HepG2 (cell line): ENCODE results near the gene ALK.

Experiments used
- NR3C1 ChIP-seq: sonication (generic); formaldehyde crosslinking; IDR thresholded peaks from 2 replicates; pipeline ENCODE4 v1.4.0; 2020; ENCODE audit warnings: missing genetic modification reagents
- TF ChIP-seq, protein P1 (sequence below): IDR thresholded peaks from 2 replicates; pipeline ENCODE4 v1.6.1; 2016; ENCODE audit warnings: low read depth

DNA sequence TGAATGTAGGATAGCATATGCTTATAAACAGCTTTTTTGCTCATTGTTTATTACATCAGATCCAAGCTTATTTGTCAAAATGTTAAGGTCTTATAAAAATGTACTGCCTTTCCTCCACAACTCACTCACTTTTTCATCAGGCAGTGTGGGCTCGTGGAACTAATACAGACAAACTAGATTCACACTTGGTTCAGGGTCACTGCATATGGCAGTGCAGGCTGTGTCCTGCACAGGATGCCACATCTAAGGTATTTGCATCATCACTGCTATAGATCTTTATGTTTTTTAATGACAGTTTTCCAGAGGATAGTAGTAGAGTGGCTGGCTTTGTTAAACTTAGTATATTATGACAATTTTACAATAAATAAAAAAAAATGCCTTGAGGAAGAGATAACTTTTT lies 425.2 kb downstream of the ALK start:
- TF ChIP-seq, protein P1, sequence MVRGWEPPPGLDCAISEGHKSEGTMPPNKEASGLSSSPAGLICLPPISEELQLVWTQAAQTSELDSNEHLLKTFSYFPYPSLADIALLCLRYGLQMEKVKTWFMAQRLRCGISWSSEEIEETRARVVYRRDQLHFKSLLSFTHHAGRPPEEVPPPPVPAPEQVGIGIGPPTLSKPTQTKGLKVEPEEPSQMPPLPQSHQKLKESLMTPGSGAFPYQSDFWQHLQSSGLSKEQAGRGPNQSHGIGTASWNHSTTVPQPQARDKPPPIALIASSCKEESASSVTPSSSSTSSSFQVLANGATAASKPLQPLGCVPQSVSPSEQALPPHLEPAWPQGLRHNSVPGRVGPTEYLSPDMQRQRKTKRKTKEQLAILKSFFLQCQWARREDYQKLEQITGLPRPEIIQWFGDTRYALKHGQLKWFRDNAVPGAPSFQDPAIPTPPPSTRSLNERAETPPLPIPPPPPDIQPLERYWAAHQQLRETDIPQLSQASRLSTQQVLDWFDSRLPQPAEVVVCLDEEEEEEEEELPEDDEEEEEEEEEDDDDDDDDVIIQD = no peak
- no peak for TF ChIP-seq NR3C1
